Astrocyte (in vitro differentiated cells and primary cell): ENCODE measurements around the gene CPXM2. TPM values are rescaled to one million over a fixed set of nuclear protein-coding genes. Genes with fewer than 3 reads are reported as not detected.

Experiments used
- DNase-seq: peaks from one replicate; pipeline ENCODE4 v3.0.0-alpha.2; 2010; ENCODE audit warnings: low read depth
- FAIRE-seq: peaks from 2 replicates; lab custom pipeline; 2011; peaks lifted over from hg19 to GRCh38; lab: Jason Lieb, UNC
- H2AFZ ChIP-seq: 2 replicates; pipeline ENCODE4 v1.6.0; 2012; ENCODE audit warnings: low read depth, low read length, inconsistent platforms
- H3K27ac ChIP-seq: 2 replicates; pipeline ENCODE4 v1.5.1; 2011; ENCODE audit warnings: low read depth, low read length, inconsistent platforms
- H3K27me3 ChIP-seq: 2 replicates; pipeline ENCODE4 v1.6.0; 2011; ENCODE audit warnings: low read length, inconsistent platforms; ENCODE audit not compliant: insufficient read depth
- H3K36me3 ChIP-seq: 2 replicates; pipeline ENCODE4 v1.5.1; 2011; ENCODE audit warnings: low read length, inconsistent platforms; ENCODE audit not compliant: insufficient read depth
- H3K4me1 ChIP-seq: 2 replicates; pipeline ENCODE4 v1.5.1; 2011; ENCODE audit warnings: low read length, inconsistent platforms; ENCODE audit not compliant: insufficient read depth
- H3K4me2 ChIP-seq: 2 replicates; pipeline ENCODE4 v1.6.0; 2012; ENCODE audit warnings: low read length, inconsistent platforms
- H3K4me3 ChIP-seq: 2 replicates; pipeline ENCODE4 v1.5.1; 2011; ENCODE audit warnings: low read depth, mild to moderate bottlenecking, low read length, inconsistent platforms; ENCODE audit not compliant: insufficient read depth
- H3K79me2 ChIP-seq: 2 replicates; pipeline ENCODE4 v1.6.0; 2012; ENCODE audit warnings: mild to moderate bottlenecking, low read length, inconsistent platforms; ENCODE audit not compliant: insufficient read depth
- H3K9ac ChIP-seq: 2 replicates; pipeline ENCODE4 v1.6.0; 2012; ENCODE audit warnings: mild to moderate bottlenecking, low read length, inconsistent platforms
- H3K9me3 ChIP-seq: 2 replicates; pipeline ENCODE4 v1.5.1; 2012; ENCODE audit warnings: low read depth, mild to moderate bottlenecking, low read length, inconsistent platforms; ENCODE audit not compliant: insufficient read depth
- H4K20me1 ChIP-seq: 2 replicates; pipeline ENCODE4 v1.6.0; 2012; ENCODE audit warnings: low read length, inconsistent platforms; ENCODE audit not compliant: insufficient read depth
- H3K27ac Mint-ChIP-seq: one replicate; pipeline ENCODE4 v1.8.0; 2021; ENCODE audit warnings: mild to moderate bottlenecking, mixed read lengths; ENCODE audit not compliant: unreplicated experiment
- H3K27me3 Mint-ChIP-seq: one replicate; pipeline ENCODE4 v1.8.0; 2021; ENCODE audit warnings: low read depth, mixed read lengths; ENCODE audit not compliant: unreplicated experiment
- H3K36me3 Mint-ChIP-seq: one replicate; pipeline ENCODE4 v1.8.0; 2021; ENCODE audit warnings: low read depth, mixed read lengths; ENCODE audit not compliant: unreplicated experiment
- H3K4me1 Mint-ChIP-seq: one replicate; pipeline ENCODE4 v1.8.0; 2021; ENCODE audit warnings: low read depth, mixed read lengths; ENCODE audit not compliant: unreplicated experiment
- H3K4me3 Mint-ChIP-seq: one replicate; pipeline ENCODE4 v1.8.0; 2021; ENCODE audit warnings: mild to moderate bottlenecking, moderate library complexity, mixed read lengths; ENCODE audit not compliant: unreplicated experiment
- H3K9me3 Mint-ChIP-seq: one replicate; pipeline ENCODE4 v1.8.0; 2021; ENCODE audit warnings: mild to moderate bottlenecking, mixed read lengths; ENCODE audit not compliant: unreplicated experiment
- CTCF ChIP-seq: IDR thresholded peaks from 2 replicates; pipeline ENCODE4 v1.5.1; 2011; ENCODE audit warnings: low read depth, mild to moderate bottlenecking, inconsistent platforms, low read length, moderate library complexity; ENCODE audit not compliant: insufficient read depth
- EZH2 ChIP-seq: IDR thresholded peaks from 2 replicates; pipeline ENCODE4 v1.6.1; 2012; ENCODE audit warnings: mild to moderate bottlenecking, low read length, inconsistent platforms; ENCODE audit not compliant: insufficient read depth
- total RNA-seq: library from RNA; stranded (reverse); gene quantifications from 2 replicates; pipeline ENCODE4 v1.2.1, GENCODE V29; 2021

Gene CPXM2
- total RNA-seq, 1 donor from 2014 or later: 5.2 TPM

GRCh38 chr10:123774132-123774742, 117.4 kb downstream of the CPXM2 start:
- H3K36me3 ChIP-seq: no peaks in the 10 kb centered on the region
- H3K4me1 Mint-ChIP-seq: peaks cover 2% of the 10 kb centered on the region
- peaks cover 9% of the 10 kb centered on the region for H3K9me3 ChIP-seq
- H3K4me2 ChIP-seq: no peak overlapping the region
- FAIRE-seq (no peak), DNase-seq (no peak)
- H3K79me2 ChIP-seq: no peaks in the 10 kb centered on the region
- no peak overlapping the region for H3K4me3 ChIP-seq
- TF ChIP-seq EZH2 (no peak), CTCF (no peak)
- peaks cover 5% of the 10 kb centered on the region for H3K36me3 Mint-ChIP-seq
- peaks cover 53% of the 10 kb centered on the region for H3K27me3 Mint-ChIP-seq
- H3K27ac ChIP-seq: no peak overlapping the region
- H3K27me3 ChIP-seq: no peaks in the 10 kb centered on the region
- no peaks in the 10 kb centered on the region for H4K20me1 ChIP-seq
- H3K9me3 Mint-ChIP-seq: peaks cover 11% of the 10 kb centered on the region
- no peak overlapping the region for H3K9ac ChIP-seq
- no peak overlapping the region for H3K27ac Mint-ChIP-seq
- H2AFZ ChIP-seq: no peak overlapping the region
- H3K4me1 ChIP-seq: no peaks in the 10 kb centered on the region
- no peak overlapping the region for H3K4me3 Mint-ChIP-seq

- Mint-ChIP-seq H3K4me1 (peaks cover 2% of the 10 kb centered on the region), H3K27me3 (peaks cover 52% of the 10 kb centered on the region), H3K9me3 (peaks cover 10% of the 10 kb centered on the region), H3K36me3 (peaks cover 7% of the 10 kb centered on the region), H3K27ac (no peak overlapping the region), H3K4me3 (no peak overlapping the region)
- H3K4me1 ChIP-seq: no peaks in the 10 kb centered on the region
- H3K4me2 ChIP-seq: no peak overlapping the region
- H2AFZ ChIP-seq: no peak overlapping the region
- TF ChIP-seq CTCF: no peak
- no peak for TF ChIP-seq EZH2
- H3K36me3 ChIP-seq: no peaks in the 10 kb centered on the region
- peaks cover 9% of the 10 kb centered on the region for H3K9me3 ChIP-seq
- DNase-seq: no peak
- no peaks in the 10 kb centered on the region for H3K79me2 ChIP-seq
- no peak overlapping the region for H3K27ac ChIP-seq
- H4K20me1 ChIP-seq: no peaks in the 10 kb centered on the region
- no peaks in the 10 kb centered on the region for H3K27me3 ChIP-seq
- no peak overlapping the region for H3K4me3 ChIP-seq
- no peak for FAIRE-seq
- H3K9ac ChIP-seq: no peak overlapping the region
These were observed 118.7 kb downstream of the CPXM2 start for GRCh38 chr10:123772645-123773508.
